GM12891 (cell line): ENCODE results near the gene POU6F2.

Experiments used
- PAX5 ChIP-seq: IDR thresholded peaks from 2 replicates; pipeline ENCODE4 v1.6.1; 2011; ENCODE audit warnings: low read length, moderate library complexity, mild to moderate bottlenecking; ENCODE audit not compliant: insufficient read depth, severe bottlenecking
- POLR2A ChIP-seq: IDR thresholded peaks from 2 replicates; pipeline ENCODE4 v1.6.1; 2011; ENCODE audit warnings: low read depth, low read length, control low read depth
- POLR2AphosphoS5 ChIP-seq: IDR thresholded peaks from 2 replicates; pipeline ENCODE4 v1.6.1; 2011; ENCODE audit warnings: low read depth, low read length, control low read depth
- SPI1 ChIP-seq: IDR thresholded peaks from 2 replicates; pipeline ENCODE4 v1.6.1; 2011; ENCODE audit warnings: low read depth, low read length, control low read depth
- TAF1 ChIP-seq: IDR thresholded peaks from 2 replicates; pipeline ENCODE4 v1.6.1; 2011; ENCODE audit warnings: low read depth, low read length, control low read depth

DNA sequence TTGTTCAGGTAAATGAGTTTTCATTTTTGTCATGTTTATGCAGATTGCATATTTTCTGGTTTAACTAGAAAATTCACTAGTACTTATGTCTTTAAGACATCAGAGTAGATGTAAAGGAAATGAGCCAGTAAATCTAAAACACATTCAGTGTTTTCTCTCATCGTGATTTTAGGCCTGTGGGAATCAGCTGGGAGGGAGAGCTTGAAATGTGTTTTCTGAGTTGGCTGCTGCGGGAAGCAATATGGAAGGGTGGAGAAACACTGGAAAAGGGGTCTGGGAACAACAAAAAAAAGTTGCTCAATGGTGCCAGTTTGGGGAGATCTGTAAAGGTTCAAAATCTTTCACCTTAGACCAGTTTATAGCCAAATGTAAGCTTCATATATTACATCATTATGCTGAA is 284.1 kb downstream of the POU6F2 start:
- TF ChIP-seq POLR2AphosphoS5 (no peak), POLR2A (no peak), SPI1 (no peak), TAF1 (no peak), PAX5 (no peak)
